Measurements from ENCODE around the gene FBXL12.

Gene FBXL12

GRCh38 chr19:9839415-9839814, 20.5 kb upstream of the FBXL12 start:
- Histone ChIP-seq H3K4me1 (ENCODE audit: control insufficient read depth in 2 of 2, insufficient read depth in 2 of 2, low read length in 2 of 2) (peaks cover 10 to 12% of the 10 kb centered on the region in 2 donors), H3K9ac (ENCODE audit: low read depth in 1 of 2, low read length in 2 of 2) (no peak overlapping the region), H3K36me3 (ENCODE audit: control insufficient read depth in 2 of 2, insufficient read depth in 2 of 2, low read length in 2 of 2) (peaks cover 32 to 52% of the 10 kb centered on the region in 2 donors), H3K9me3 (ENCODE audit: control insufficient read depth in 2 of 2, low read length in 2 of 2) (no peaks in the 10 kb centered on the region), H3K27ac (ENCODE audit: low read depth in 2 of 2, low read length in 2 of 2) (no peak overlapping the region), H3K27me3 (ENCODE audit: control insufficient read depth in 2 of 2, insufficient read depth in 2 of 2, low read length in 2 of 2) (no peaks in the 10 kb centered on the region), H3K4me3 (ENCODE audit: low read length in 2 of 2) (no peak overlapping the region)

GRCh38 chr19:9838324-9838723, 19.4 kb upstream of the FBXL12 start:
- no peak overlapping the region for H3K27ac ChIP-seq (ENCODE audit: low read depth in 2 of 2, low read length in 2 of 2)
- no peaks in the 10 kb centered on the region for H3K9me3 ChIP-seq (ENCODE audit: control insufficient read depth in 2 of 2, low read length in 2 of 2)
- no peak overlapping the region for H3K9ac ChIP-seq (ENCODE audit: low read depth in 1 of 2, low read length in 2 of 2)
- no peaks in the 10 kb centered on the region for H3K27me3 ChIP-seq (ENCODE audit: control insufficient read depth in 2 of 2, insufficient read depth in 2 of 2, low read length in 2 of 2)
- H3K4me3 ChIP-seq (ENCODE audit: low read length in 2 of 2) = no peak overlapping the region
- peaks cover 25 to 42% of the 10 kb centered on the region in 2 donors for H3K36me3 ChIP-seq (ENCODE audit: control insufficient read depth in 2 of 2, insufficient read depth in 2 of 2, low read length in 2 of 2)
- H3K4me1 ChIP-seq (ENCODE audit: control insufficient read depth in 2 of 2, insufficient read depth in 2 of 2, low read length in 2 of 2) = peaks cover 10 to 12% of the 10 kb centered on the region in 2 donors

- peak overlapping the region in 1 of 2 donors; percentile 65 for H3K9ac ChIP-seq (ENCODE audit: low read depth in 1 of 2, low read length in 2 of 2)
- H3K4me1 ChIP-seq (ENCODE audit: control insufficient read depth in 2 of 2, insufficient read depth in 2 of 2, low read length in 2 of 2) = peaks cover 10 to 12% of the 10 kb centered on the region in 2 donors
- H3K36me3 ChIP-seq (ENCODE audit: control insufficient read depth in 2 of 2, insufficient read depth in 2 of 2, low read length in 2 of 2) = peaks cover 6 to 21% of the 10 kb centered on the region in 2 donors
- peak overlapping the region; percentile 86 to 90 for H3K4me3 ChIP-seq (ENCODE audit: low read length in 2 of 2)
- no peak overlapping the region for H3K27ac ChIP-seq (ENCODE audit: low read depth in 2 of 2, low read length in 2 of 2)
- no peaks in the 10 kb centered on the region for H3K27me3 ChIP-seq (ENCODE audit: control insufficient read depth in 2 of 2, insufficient read depth in 2 of 2, low read length in 2 of 2)
- no peaks in the 10 kb centered on the region for H3K9me3 ChIP-seq (ENCODE audit: control insufficient read depth in 2 of 2, low read length in 2 of 2)
Measured at GRCh38 chr19:9836021-9836420, 17.1 kb upstream of the FBXL12 start.

DNA sequence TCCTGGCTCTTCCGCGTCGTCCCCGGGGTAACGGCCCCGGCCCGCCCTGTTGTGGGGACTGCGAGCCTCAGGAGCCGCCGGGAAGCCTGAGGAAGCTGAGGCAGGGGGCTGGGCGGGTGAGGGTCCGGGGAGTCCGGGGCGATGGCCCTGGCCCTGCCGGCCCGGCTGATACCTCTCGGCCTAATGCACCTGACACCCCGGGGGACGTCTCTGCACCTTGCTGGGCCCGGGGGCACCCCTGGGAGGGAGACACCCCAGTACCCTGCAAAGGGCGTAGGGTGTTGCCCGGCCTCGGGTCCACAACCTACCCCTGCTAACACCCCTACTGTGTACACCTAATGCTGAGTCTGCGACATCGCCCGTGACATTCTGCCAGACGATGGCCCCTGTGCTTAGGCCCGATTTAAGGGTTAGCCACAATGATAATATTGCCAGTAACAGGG, 16.6 kb upstream of the FBXL12 start:
- peaks cover 10 to 12% of the 10 kb centered on the region in 2 donors for H3K4me1 ChIP-seq (ENCODE audit: control insufficient read depth in 2 of 2, insufficient read depth in 2 of 2, low read length in 2 of 2)
- H3K4me3 ChIP-seq (ENCODE audit: low read length in 2 of 2) = peak overlapping the region; percentile 86 to 90
- H3K36me3 ChIP-seq (ENCODE audit: control insufficient read depth in 2 of 2, insufficient read depth in 2 of 2, low read length in 2 of 2) = peaks cover 3 to 16% of the 10 kb centered on the region in 2 donors
- peak overlapping the region; percentile 65 to 72 for H3K9ac ChIP-seq (ENCODE audit: low read depth in 1 of 2, low read length in 2 of 2)
- H3K27me3 ChIP-seq (ENCODE audit: control insufficient read depth in 2 of 2, insufficient read depth in 2 of 2, low read length in 2 of 2) = no peaks in the 10 kb centered on the region
- H3K27ac ChIP-seq (ENCODE audit: low read depth in 2 of 2, low read length in 2 of 2) = peak overlapping the region in 1 of 2 donors; percentile 23
- no peaks in the 10 kb centered on the region for H3K9me3 ChIP-seq (ENCODE audit: control insufficient read depth in 2 of 2, low read length in 2 of 2)

DNA sequence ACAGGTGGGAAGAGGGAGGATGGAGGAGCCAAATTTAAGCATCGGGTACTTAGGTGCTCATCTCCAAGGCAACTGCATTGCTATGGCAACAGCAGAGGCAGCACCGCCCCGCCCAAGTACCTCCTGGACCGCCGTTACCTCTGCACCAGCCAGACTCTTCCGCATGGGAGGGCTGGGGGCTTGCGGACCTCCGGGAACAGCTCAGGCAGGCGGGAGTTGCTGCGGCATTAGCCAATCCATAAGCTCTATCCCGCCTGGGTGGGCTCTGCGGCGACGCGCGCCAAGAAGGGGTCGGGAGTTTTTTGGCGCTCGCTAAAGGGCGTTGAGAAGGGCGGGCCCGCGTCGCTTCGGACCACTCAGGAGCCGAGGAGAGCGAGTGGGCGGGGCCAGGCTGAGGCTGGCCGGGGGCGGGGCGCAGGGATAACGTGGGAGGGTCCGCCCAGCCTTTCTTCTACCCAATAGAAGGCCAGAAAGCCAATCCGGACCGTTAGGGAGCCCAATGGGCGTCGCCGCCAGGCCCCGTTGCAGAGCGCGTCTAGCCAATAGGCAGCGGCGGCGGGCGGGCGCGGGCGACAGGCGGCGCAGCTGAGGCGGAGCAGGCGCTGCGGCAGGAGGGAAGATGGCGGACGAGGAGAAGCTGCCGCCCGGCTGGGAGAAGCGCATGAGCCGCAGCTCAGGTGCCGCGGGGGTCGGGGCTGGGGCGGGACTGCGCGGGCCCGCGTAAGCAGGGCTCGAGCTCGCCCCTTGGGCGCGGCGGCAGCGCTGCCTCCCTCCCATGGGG, 16.0 kb upstream of the FBXL12 start, which contains the start of gene PIN1:
TSS of gene PIN1 (plus strand) at position 593 of the 781 bp plus-strand sequence. CDS start at position 620, 27 bp downstream.
- H3K27ac ChIP-seq (ENCODE audit: low read depth in 2 of 2, low read length in 2 of 2) = peak within 1 kb of the TSS; percentile 52 to 77
- H3K4me1 ChIP-seq (ENCODE audit: control insufficient read depth in 2 of 2, insufficient read depth in 2 of 2, low read length in 2 of 2) = peaks cover 10 to 12% of the 10 kb centered on the region in 2 donors

GRCh38 chr19:9834307-9834725, 15.4 kb upstream of the FBXL12 start:
- Histone ChIP-seq H3K27ac (ENCODE audit: low read depth in 2 of 2, low read length in 2 of 2) (peak overlapping the region; percentile 52 to 77), H3K9ac (ENCODE audit: low read depth in 1 of 2, low read length in 2 of 2) (peak overlapping the region; percentile 52 to 56)

More for the DNA sequence above, 16.0 kb upstream of the FBXL12 start, which contains the start of gene PIN1:
- H3K4me3 ChIP-seq (ENCODE audit: low read length in 2 of 2) = peak within 1 kb of the TSS; percentile 86 to 90
- H3K36me3 ChIP-seq (ENCODE audit: control insufficient read depth in 2 of 2, insufficient read depth in 2 of 2, low read length in 2 of 2) = peaks cover 4 to 19% of the 10 kb centered on the region in 2 donors
- peak within 1 kb of the TSS; percentile 65 to 72 for H3K9ac ChIP-seq (ENCODE audit: low read depth in 1 of 2, low read length in 2 of 2)
- H3K9me3 ChIP-seq (ENCODE audit: control insufficient read depth in 2 of 2, low read length in 2 of 2) = no peaks in the 10 kb centered on the region
- no peaks in the 10 kb centered on the region for H3K27me3 ChIP-seq (ENCODE audit: control insufficient read depth in 2 of 2, insufficient read depth in 2 of 2, low read length in 2 of 2)

DNA sequence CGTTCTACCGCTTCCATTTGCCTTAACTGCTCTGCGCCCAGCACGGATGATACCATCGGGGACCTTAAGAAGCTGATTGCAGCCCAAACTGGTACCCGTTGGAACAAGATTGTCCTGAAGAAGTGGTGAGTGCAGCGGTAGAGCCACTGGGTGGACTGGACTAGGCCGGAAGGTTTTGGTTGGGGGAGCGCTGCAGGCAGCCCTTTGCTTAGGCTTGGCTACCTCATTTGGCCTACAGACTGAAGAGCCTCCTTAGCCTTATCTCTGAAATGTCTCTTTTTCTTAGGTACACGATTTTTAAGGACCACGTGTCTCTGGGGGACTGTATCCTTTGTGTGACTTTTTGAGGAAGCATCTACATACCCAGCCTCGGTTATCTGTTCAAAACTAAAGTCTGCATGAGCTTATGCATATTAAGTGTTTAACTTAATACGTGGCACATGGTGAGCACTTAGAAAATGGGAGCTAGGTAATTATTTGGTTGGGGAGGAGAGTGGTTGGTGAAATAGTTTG, 9.7 kb upstream of the FBXL12 start:
- peaks cover 13 to 16% of the 10 kb centered on the region in 2 donors for H3K4me1 ChIP-seq (ENCODE audit: control insufficient read depth in 2 of 2, insufficient read depth in 2 of 2, low read length in 2 of 2)
- no peaks in the 10 kb centered on the region for H3K27me3 ChIP-seq (ENCODE audit: control insufficient read depth in 2 of 2, insufficient read depth in 2 of 2, low read length in 2 of 2)
- peak overlapping the region; percentile 80 to 88 for H3K9ac ChIP-seq (ENCODE audit: low read depth in 1 of 2, low read length in 2 of 2)
- H3K36me3 ChIP-seq (ENCODE audit: control insufficient read depth in 2 of 2, insufficient read depth in 2 of 2, low read length in 2 of 2) = peaks cover 7 to 11% of the 10 kb centered on the region in 2 donors
- H3K4me3 ChIP-seq (ENCODE audit: low read length in 2 of 2) = peak overlapping the region; percentile 93 to 96
- H3K9me3 ChIP-seq (ENCODE audit: control insufficient read depth in 2 of 2, low read length in 2 of 2) = no peaks in the 10 kb centered on the region
- H3K27ac ChIP-seq (ENCODE audit: low read depth in 2 of 2, low read length in 2 of 2) = no peak overlapping the region

More at GRCh38 chr19:9834307-9834725, 15.4 kb upstream of the FBXL12 start:
- Histone ChIP-seq H3K4me1 (ENCODE audit: control insufficient read depth in 2 of 2, insufficient read depth in 2 of 2, low read length in 2 of 2) (peaks cover 10 to 12% of the 10 kb centered on the region in 2 donors), H3K27me3 (ENCODE audit: control insufficient read depth in 2 of 2, insufficient read depth in 2 of 2, low read length in 2 of 2) (no peaks in the 10 kb centered on the region), H3K4me3 (ENCODE audit: low read length in 2 of 2) (peak overlapping the region; percentile 84 to 87), H3K36me3 (ENCODE audit: control insufficient read depth in 2 of 2, insufficient read depth in 2 of 2, low read length in 2 of 2) (peaks cover 7 to 16% of the 10 kb centered on the region in 2 donors), H3K9me3 (ENCODE audit: control insufficient read depth in 2 of 2, low read length in 2 of 2) (no peaks in the 10 kb centered on the region)

DNA sequence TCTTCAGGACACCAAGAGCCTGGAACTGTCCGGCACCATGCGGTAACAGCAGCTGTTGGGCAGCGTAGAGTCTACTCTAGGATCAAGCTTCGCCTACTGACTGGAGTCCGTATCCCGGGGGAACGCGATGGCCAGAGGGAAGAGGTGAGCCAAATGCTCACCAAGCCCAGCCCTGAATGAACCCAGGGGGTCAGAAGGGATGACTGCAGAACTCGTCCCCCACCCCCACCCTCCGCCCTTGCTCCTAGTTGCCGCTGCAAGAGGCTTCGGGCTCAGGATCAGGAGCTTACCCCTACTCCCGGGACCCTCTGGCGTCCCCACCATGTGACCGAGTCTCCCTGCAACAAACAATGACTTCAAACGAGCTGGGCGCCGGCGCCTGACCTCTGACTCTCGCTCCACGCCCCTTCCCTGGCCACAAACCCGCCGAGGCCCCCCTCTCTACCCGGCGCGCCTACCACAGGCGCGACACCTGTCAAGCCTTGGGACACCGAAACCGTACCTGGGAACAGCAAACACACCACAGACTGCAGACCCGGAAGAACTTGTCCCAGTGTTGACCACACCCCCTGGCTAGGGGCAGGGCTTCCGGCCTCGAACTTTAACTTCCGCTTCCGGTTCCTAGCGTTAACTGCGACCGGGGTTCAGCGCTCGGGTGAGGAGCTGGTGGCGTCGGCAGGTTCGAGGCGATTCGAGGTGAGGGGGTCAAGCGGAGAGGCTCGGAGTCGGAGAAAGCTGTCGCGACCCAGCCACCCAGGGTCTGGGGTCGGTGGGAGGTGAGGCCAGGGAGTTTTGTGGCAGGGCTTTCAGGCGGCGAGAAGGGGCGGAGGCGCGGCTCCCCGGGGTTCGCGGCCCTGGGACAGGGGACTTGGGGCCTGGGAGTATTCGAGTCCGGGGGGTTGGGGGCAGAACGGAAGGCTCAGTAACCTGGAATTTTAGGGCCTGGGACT, 8.7 kb upstream of the FBXL12 start, which contains the start of gene UBL5:
TSS of gene UBL5 (plus strand) at position 630 of the 950 bp plus-strand sequence. CDS start 420 bp downstream, outside the sequence.
- H3K4me3 ChIP-seq (ENCODE audit: low read length in 2 of 2) = peak within 1 kb of the TSS; percentile 93 to 96
- H3K4me1 ChIP-seq (ENCODE audit: control insufficient read depth in 2 of 2, insufficient read depth in 2 of 2, low read length in 2 of 2) = peaks cover 13 to 16% of the 10 kb centered on the region in 2 donors
- H3K27ac ChIP-seq (ENCODE audit: low read depth in 2 of 2, low read length in 2 of 2) = peak within 1 kb of the TSS; percentile 90 to 95
- H3K9me3 ChIP-seq (ENCODE audit: control insufficient read depth in 2 of 2, low read length in 2 of 2) = no peaks in the 10 kb centered on the region
- peaks cover 7 to 11% of the 10 kb centered on the region in 2 donors for H3K36me3 ChIP-seq (ENCODE audit: control insufficient read depth in 2 of 2, insufficient read depth in 2 of 2, low read length in 2 of 2)
- H3K27me3 ChIP-seq (ENCODE audit: control insufficient read depth in 2 of 2, insufficient read depth in 2 of 2, low read length in 2 of 2) = no peaks in the 10 kb centered on the region
- H3K9ac ChIP-seq (ENCODE audit: low read depth in 1 of 2, low read length in 2 of 2) = peak within 1 kb of the TSS; percentile 80 to 88

- peaks cover 12 to 15% of the 10 kb centered on the region in 2 donors for H3K4me1 ChIP-seq (ENCODE audit: control insufficient read depth in 2 of 2, insufficient read depth in 2 of 2, low read length in 2 of 2)
- H3K4me3 ChIP-seq (ENCODE audit: low read length in 2 of 2) = no peak overlapping the region
- no peaks in the 10 kb centered on the region for H3K9me3 ChIP-seq (ENCODE audit: control insufficient read depth in 2 of 2, low read length in 2 of 2)
- H3K27ac ChIP-seq (ENCODE audit: low read depth in 2 of 2, low read length in 2 of 2) = no peak overlapping the region
- no peaks in the 10 kb centered on the region for H3K27me3 ChIP-seq (ENCODE audit: control insufficient read depth in 2 of 2, insufficient read depth in 2 of 2, low read length in 2 of 2)
- H3K9ac ChIP-seq (ENCODE audit: low read depth in 1 of 2, low read length in 2 of 2) = no peak overlapping the region
- H3K36me3 ChIP-seq (ENCODE audit: control insufficient read depth in 2 of 2, insufficient read depth in 2 of 2, low read length in 2 of 2) = no peaks in the 10 kb centered on the region
Measured at GRCh38 chr19:9823816-9824215, 4.9 kb upstream of the FBXL12 start.
